Heart left ventricle (tissue), 13 donors: ENCODE results near the gene EHD1.

ENCODE experiments used
- POLR2A ChIP-seq, 2 donors: fragments of 450-650 bp; IDR thresholded peaks; one replicate each; pipeline ENCODE4 v1.6.1; 2017; ENCODE audit warnings: antibody characterized with exemption in 2 of 2, mild to moderate bottlenecking in 2 of 2, moderate library complexity in 2 of 2
- TF ChIP-seq, protein P1 (sequence below), 12 donors: fragments of 200-600 bp; sonication (generic) in 4 of 12; IDR thresholded peaks; one replicate each; pipeline versions ENCODE4 v1.5.0 to v1.8.0; 2018 to 2022; ENCODE audit warnings: antibody characterized with exemption in 12 of 12, mild to moderate bottlenecking in 5 of 12
- donor health status: ischemic (EF 13 %, LVEDD 7.1; RV severe dilation, severe dysfunction).
- donor health status: DM: no; HTN: yes; CAD: no.
- donor health status: DM: no; HTN: no; CAD: no.
- donor health status: ischemic (EF 25% LVEDD 6.9; RV normal size, moderate dysfunction).
- donor health status: ischemic (EF 25% LVEDD 5.7; RV mildly dilated, moderate dysfunction).
- donor health status: ischemic (EF 35%, LVEDD 5.7; RV mildly dilated, moderate dysfunction).
- donor health status: nonischemic (EF 11% LVEDD 7.7; RV severe dilation, severe dysfunction).
- donor health status: DM: yes; HTN: yes; CAD: no.
- donor health status: PGD.
- donor health status: ischemic (EF 29% LVEDD 5.4; RV normal size, mild dysfunction).
- donor health status: nonischemic (EF 23%, LVEDD 6.1; RV moderate dilation, normal function).

DNA sequence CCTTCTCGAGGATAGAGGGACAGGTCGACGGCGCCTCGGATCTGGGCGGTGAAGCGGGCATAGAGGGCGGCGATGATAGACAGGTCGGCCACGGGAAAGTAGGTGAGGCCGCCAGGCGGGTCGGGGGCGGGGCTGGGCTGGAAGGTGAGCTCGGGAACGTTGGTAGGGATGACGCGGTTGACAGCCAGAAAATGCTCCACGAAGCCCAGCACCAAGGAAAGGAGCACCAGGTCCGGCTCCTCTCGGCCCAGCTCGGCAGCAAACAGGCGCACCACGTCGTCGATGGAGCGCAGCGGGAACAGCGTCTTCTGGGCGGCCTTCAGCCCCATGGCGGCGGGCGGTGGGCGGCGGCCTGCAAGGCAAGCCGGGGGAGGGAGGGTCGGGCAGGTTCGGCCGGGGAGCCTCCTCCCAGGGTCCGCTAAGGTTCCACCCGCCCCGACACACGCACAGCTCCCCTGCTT is 68.6 kb downstream of the EHD1 start:
- TF ChIP-seq, protein P1, sequence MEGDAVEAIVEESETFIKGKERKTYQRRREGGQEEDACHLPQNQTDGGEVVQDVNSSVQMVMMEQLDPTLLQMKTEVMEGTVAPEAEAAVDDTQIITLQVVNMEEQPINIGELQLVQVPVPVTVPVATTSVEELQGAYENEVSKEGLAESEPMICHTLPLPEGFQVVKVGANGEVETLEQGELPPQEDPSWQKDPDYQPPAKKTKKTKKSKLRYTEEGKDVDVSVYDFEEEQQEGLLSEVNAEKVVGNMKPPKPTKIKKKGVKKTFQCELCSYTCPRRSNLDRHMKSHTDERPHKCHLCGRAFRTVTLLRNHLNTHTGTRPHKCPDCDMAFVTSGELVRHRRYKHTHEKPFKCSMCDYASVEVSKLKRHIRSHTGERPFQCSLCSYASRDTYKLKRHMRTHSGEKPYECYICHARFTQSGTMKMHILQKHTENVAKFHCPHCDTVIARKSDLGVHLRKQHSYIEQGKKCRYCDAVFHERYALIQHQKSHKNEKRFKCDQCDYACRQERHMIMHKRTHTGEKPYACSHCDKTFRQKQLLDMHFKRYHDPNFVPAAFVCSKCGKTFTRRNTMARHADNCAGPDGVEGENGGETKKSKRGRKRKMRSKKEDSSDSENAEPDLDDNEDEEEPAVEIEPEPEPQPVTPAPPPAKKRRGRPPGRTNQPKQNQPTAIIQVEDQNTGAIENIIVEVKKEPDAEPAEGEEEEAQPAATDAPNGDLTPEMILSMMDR (IDR thresholded peaks at IDR 0.05) = no peak
- TF ChIP-seq POLR2A (IDR thresholded peaks at IDR 0.05) = no peak
